ENCODE results near the gene SORCS1. TPM values are rescaled to one million over a fixed set of nuclear protein-coding genes. Genes with fewer than 3 reads are reported as not detected.

SORCS1 gene
- total RNA-seq, 1 donor from 2014 or later: 13.6 TPM

DNA sequence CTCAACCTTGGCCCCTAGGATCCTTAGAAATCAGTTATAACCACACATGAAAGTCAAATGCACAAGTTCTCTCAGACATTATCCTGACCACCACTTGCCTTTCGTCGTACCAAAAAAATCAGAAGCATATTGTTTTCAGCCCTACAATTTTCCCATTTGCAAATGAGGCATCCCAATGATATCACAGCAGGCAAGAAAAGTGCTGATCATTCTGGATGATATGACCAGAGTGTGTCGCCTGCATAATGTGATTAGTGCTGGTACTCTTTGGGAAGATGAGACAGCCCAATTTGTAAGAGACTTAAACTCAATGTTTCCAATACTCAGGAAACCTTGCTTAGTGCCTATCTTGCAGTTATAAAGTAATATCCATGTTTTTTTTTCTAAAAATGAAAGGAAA is 168.0 kb downstream of the SORCS1 start:
- Mint-ChIP-seq H3K4me1 (ENCODE audit: low read depth) (no peaks in the 10 kb centered on the region), H3K9me3 (ENCODE audit: low read depth) (no peaks in the 10 kb centered on the region), H3K27ac (no peak overlapping the region), H3K36me3 (ENCODE audit: insufficient read depth) (no peaks in the 10 kb centered on the region), H3K4me3 (ENCODE audit: low read depth) (no peak overlapping the region), H3K27me3 (no peaks in the 10 kb centered on the region)
- TF ChIP-seq, protein P1, sequence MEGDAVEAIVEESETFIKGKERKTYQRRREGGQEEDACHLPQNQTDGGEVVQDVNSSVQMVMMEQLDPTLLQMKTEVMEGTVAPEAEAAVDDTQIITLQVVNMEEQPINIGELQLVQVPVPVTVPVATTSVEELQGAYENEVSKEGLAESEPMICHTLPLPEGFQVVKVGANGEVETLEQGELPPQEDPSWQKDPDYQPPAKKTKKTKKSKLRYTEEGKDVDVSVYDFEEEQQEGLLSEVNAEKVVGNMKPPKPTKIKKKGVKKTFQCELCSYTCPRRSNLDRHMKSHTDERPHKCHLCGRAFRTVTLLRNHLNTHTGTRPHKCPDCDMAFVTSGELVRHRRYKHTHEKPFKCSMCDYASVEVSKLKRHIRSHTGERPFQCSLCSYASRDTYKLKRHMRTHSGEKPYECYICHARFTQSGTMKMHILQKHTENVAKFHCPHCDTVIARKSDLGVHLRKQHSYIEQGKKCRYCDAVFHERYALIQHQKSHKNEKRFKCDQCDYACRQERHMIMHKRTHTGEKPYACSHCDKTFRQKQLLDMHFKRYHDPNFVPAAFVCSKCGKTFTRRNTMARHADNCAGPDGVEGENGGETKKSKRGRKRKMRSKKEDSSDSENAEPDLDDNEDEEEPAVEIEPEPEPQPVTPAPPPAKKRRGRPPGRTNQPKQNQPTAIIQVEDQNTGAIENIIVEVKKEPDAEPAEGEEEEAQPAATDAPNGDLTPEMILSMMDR (IDR thresholded peaks at IDR 0.05; ENCODE audit: unreplicated experiment): no peak
- DNase-seq (ENCODE audit: low spot score, unreplicated experiment): no peak

DNA sequence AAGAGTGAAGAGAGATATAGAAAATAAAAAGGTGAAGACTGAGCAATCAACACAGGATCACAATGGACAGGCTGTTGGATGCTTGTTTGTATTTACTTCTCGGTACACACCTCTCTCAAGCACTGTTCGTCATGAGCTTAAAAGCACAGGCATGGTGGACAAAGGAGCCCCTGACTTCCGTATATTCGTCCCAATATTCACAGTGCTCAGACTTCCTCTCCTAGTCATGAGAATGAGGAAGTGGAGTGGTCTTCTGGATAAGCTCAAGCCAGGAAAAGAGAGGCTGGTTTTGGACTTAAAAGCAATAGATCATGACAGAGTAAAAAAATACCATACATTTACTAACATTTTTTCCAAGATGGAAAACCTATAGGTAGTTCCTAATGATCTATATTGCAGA is 172.5 kb downstream of the SORCS1 start:
- H3K27ac Mint-ChIP-seq: no peak overlapping the region
- TF ChIP-seq, protein P1 (IDR thresholded peaks at IDR 0.05; ENCODE audit: unreplicated experiment): no peak
- H3K9me3 Mint-ChIP-seq (ENCODE audit: low read depth): no peaks in the 10 kb centered on the region
- DNase-seq (ENCODE audit: low spot score, unreplicated experiment): no peak
- H3K4me1 Mint-ChIP-seq (ENCODE audit: low read depth): no peaks in the 10 kb centered on the region
- no peaks in the 10 kb centered on the region for H3K27me3 Mint-ChIP-seq
- H3K4me3 Mint-ChIP-seq (ENCODE audit: low read depth): no peak overlapping the region
- no peaks in the 10 kb centered on the region for H3K36me3 Mint-ChIP-seq (ENCODE audit: insufficient read depth)

DNA sequence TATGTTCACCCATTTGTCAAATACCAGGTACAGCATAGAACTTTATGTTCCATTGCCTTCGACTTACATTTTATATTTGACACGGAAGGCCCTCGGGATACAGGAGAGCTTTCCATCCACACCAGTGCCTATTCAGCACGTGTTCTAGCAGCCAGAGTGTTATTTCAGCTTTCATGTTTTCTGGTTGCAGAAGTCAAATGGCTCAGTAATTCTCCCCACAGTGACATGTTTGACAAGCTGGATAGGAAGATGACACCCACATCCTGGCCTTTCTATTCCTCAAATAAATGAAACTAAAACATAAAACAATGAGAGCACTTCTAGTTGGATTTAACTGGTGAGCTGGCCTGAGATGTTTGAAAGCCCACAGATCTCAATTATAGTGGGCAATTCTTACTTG is 173.4 kb downstream of the SORCS1 start:
- Mint-ChIP-seq H3K36me3 (ENCODE audit: insufficient read depth) (no peaks in the 10 kb centered on the region), H3K27ac (no peak overlapping the region), H3K9me3 (ENCODE audit: low read depth) (no peaks in the 10 kb centered on the region), H3K4me3 (ENCODE audit: low read depth) (no peak overlapping the region), H3K27me3 (no peaks in the 10 kb centered on the region), H3K4me1 (ENCODE audit: low read depth) (no peaks in the 10 kb centered on the region)
- DNase-seq (ENCODE audit: low spot score, unreplicated experiment): no peak
- TF ChIP-seq, protein P1 (IDR thresholded peaks at IDR 0.05; ENCODE audit: unreplicated experiment): no peak

DNA sequence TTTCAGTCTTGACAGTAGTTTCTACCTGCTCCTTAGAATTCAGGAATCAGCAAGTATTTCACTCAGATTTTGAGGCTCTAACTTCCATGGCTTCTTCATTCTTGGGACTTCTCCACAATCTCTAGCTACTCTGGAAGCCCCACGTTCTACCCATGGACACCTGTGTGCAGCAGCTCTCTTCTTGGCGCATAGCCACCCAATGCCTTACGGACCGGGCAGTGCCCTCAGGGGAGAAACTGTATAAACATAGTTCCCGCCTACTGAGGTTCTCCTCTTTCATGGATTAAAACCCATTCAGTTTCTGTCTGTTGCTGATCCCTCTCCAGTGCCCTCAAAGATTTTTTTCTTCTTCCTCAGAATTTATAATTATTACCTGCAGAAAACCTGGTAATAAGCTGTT is 177.1 kb downstream of the SORCS1 start:
- no peaks in the 10 kb centered on the region for H3K27me3 Mint-ChIP-seq
- no peak for DNase-seq (ENCODE audit: low spot score, unreplicated experiment)
- H3K36me3 Mint-ChIP-seq (ENCODE audit: insufficient read depth): no peaks in the 10 kb centered on the region
- peaks cover 4% of the 10 kb centered on the region for H3K4me1 Mint-ChIP-seq (ENCODE audit: low read depth)
- H3K9me3 Mint-ChIP-seq (ENCODE audit: low read depth): no peaks in the 10 kb centered on the region
- H3K4me3 Mint-ChIP-seq (ENCODE audit: low read depth): no peak overlapping the region
- TF ChIP-seq, protein P1 (IDR thresholded peaks at IDR 0.05; ENCODE audit: unreplicated experiment): no peak
- no peak overlapping the region for H3K27ac Mint-ChIP-seq

DNA sequence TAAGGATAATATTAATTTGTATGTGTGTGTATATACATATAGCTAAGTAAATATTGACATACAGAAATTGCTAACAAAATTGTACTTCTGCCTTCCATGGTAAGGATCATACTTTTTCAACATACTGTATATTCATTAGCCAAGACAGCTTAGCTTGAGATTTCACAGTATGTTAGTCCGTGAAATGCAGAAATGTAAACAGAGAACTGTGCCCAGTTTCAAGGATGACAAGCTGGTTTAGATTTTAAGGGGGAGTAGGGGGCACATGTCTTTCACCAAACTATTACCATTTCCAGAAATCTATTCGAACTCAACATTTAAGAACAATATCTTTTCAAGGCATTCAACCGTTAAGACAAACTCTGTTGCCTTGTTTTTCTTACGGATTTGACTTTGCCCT is 182.2 kb downstream of the SORCS1 start:
- Mint-ChIP-seq H3K27ac (no peak overlapping the region), H3K4me3 (ENCODE audit: low read depth) (no peak overlapping the region), H3K36me3 (ENCODE audit: insufficient read depth) (no peaks in the 10 kb centered on the region), H3K9me3 (ENCODE audit: low read depth) (no peaks in the 10 kb centered on the region), H3K4me1 (ENCODE audit: low read depth) (peaks cover 20% of the 10 kb centered on the region), H3K27me3 (no peaks in the 10 kb centered on the region)
- DNase-seq (ENCODE audit: low spot score, unreplicated experiment): no peak
- TF ChIP-seq, protein P1 (IDR thresholded peaks at IDR 0.05; ENCODE audit: unreplicated experiment): no peak
